Sigmoid colon (tissue), 4 donors: ENCODE measurements around the gene RAB3B.

Experiments used
- POLR2A ChIP-seq, 2 donors: fragments of 450-650 bp; IDR thresholded peaks; one replicate each; pipeline ENCODE4 v1.6.1; 2016; ENCODE audit warnings: antibody characterized with exemption in 2 of 2, mild to moderate bottlenecking in 2 of 2, moderate library complexity in 2 of 2
- POLR2AphosphoS5 ChIP-seq, 4 donors: sonication (generic); formaldehyde crosslinking; IDR thresholded peaks; one replicate each; pipeline ENCODE4 v1.6.1; 2017; ENCODE audit warnings: antibody characterized with exemption in 4 of 4
- TF ChIP-seq, protein P1 (sequence below), 4 experiments: fragments of 450-650 bp in 3 of 4; fragments of 200-600 bp in 1 of 4; IDR thresholded peaks; one replicate each; pipeline ENCODE4 v1.5.1; 2016 to 2019; ENCODE audit warnings: antibody characterized with exemption in 4 of 4, mild to moderate bottlenecking in 3 of 4, moderate library complexity in 2 of 4

DNA sequence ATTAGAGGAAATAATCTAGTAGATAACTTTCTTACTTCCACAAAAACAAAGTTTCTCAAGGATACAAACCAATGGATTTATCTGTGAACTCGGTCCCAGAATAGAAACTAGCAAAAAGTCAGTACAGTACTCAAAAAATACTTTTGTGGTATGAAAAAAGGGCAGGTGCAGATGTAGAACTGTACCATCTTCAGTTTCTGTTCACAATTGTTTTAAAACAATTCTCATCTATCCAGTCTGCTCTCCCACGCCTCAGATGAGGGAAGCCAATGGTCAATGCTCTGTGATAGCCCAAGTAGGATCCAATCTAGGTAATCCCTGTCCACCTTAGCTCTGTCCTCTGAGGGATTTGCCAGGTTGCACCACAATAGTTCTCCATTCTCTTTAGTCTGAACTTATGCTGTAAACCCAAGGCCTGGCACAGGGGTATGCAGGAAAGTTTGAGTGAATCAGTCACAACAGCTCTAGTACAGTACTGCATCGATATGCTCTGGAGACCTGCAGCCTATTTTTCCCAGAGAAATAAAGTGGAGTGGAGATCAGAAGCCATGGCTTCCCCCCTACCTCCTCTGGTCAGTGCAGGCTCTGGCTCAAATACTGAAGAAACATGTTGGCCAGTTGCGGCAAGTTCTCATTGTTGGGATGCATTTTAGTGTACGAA is 41.8 kb upstream of the RAB3B start:
- TF ChIP-seq, protein P1, sequence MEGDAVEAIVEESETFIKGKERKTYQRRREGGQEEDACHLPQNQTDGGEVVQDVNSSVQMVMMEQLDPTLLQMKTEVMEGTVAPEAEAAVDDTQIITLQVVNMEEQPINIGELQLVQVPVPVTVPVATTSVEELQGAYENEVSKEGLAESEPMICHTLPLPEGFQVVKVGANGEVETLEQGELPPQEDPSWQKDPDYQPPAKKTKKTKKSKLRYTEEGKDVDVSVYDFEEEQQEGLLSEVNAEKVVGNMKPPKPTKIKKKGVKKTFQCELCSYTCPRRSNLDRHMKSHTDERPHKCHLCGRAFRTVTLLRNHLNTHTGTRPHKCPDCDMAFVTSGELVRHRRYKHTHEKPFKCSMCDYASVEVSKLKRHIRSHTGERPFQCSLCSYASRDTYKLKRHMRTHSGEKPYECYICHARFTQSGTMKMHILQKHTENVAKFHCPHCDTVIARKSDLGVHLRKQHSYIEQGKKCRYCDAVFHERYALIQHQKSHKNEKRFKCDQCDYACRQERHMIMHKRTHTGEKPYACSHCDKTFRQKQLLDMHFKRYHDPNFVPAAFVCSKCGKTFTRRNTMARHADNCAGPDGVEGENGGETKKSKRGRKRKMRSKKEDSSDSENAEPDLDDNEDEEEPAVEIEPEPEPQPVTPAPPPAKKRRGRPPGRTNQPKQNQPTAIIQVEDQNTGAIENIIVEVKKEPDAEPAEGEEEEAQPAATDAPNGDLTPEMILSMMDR (IDR thresholded peaks at IDR 0.05) = no peak
- no peak for TF ChIP-seq POLR2A (IDR thresholded peaks at IDR 0.05)
- no peak for TF ChIP-seq POLR2AphosphoS5 (IDR thresholded peaks at IDR 0.05)
